ENCODE data around the gene TEAD1. TPM values are rescaled to one million over a fixed set of nuclear protein-coding genes. Genes with fewer than 3 reads are reported as not detected.

Gene TEAD1
- total and polyA plus RNA-seq, 9 of the 15 experiments (the other 6 are each of a cell fraction or from before 2014, with no cell fraction given) = 1.7 to 17.7 (median 10.8) TPM

DNA sequence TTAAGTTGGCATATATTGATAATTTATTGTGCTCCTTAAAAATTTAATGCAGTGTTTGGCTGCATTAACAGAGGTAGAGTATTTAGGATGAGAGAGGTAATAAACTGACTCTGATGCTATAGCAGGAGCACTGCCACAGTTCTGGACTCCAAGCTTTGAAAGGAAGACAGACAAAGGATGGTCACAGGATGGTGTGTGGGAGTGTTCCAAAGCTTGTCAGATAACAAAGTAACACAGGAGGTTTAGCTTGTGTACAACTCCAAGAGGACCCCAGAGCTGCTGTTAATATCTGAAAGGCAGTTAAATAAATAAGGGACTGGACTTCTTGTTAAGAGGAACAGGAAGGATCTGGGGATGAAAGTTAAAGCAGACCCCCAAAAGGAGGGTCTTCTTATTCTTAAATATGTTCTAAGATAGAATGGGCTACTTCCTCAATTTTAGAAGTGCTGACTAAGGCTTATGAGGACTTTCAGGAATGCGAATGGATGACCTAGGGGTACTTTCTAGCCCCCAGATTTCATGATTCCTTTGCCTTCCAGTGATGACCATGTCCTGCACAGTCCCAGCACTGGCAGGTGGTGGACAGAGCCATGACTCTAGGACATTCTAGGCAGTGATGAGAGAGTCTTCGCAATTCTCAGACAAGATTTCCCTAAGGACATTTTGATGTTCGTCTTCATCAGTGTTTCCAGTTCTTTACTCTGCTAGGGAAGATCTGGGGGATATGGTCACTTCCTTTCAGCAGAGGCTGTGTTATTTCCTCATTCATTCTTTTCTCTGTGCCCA is 185.8 kb downstream of the TEAD1 start (continued):
- TF ChIP-seq, protein P1, sequence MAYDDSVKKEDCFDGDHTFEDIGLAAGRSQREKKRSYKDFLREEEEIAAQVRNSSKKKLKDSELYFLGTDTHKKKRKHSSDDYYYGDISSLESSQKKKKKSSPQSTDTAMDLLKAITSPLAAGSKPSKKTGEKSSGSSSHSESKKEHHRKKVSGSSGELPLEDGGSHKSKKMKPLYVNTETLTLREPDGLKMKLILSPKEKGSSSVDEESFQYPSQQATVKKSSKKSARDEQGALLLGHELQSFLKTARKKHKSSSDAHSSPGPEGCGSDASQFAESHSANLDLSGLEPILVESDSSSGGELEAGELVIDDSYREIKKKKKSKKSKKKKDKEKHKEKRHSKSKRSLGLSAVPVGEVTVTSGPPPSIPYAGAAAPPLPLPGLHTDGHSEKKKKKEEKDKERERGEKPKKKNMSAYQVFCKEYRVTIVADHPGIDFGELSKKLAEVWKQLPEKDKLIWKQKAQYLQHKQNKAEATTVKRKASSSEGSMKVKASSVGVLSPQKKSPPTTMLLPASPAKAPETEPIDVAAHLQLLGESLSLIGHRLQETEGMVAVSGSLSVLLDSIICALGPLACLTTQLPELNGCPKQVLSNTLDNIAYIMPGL (CRISPR knock-in tag; IDR thresholded peaks at IDR 0.05) = no peak
- TF ChIP-seq MEF2A (IDR thresholded peaks at IDR 0.05; ENCODE audit: control insufficient read depth, low read depth, low read length) (no peak), TARDBP (IDR thresholded peaks at IDR 0.05) (no peak), PRPF4 (IDR thresholded peaks at IDR 0.05; ENCODE audit: insufficient read depth, low read depth, low read length, poor library complexity, severe bottlenecking) (no peak), MBD2 (IDR thresholded peaks at IDR 0.05; ENCODE audit: borderline replicate concordance, low read depth) (no peak), OTX1 (CRISPR knock-in tag; IDR thresholded peaks at IDR 0.05) (no peak), E2F3 (CRISPR knock-in tag; IDR thresholded peaks at IDR 0.05) (no peak), ERF (CRISPR knock-in tag; IDR thresholded peaks at IDR 0.05) (no peak), ZNF589 (CRISPR knock-in tag; IDR thresholded peaks at IDR 0.05; ENCODE audit: low read depth) (no peak; the same call in 1 of the 2 replicates), LEF1 (IDR thresholded peaks at IDR 0.05) (no peak), THRAP3 (IDR thresholded peaks at IDR 0.05; ENCODE audit: borderline replicate concordance) (no peak), HSF4 (CRISPR knock-in tag; IDR thresholded peaks at IDR 0.05; ENCODE audit: borderline replicate concordance) (no peak), PHB (CRISPR knock-in tag; IDR thresholded peaks at IDR 0.05) (no peak), GATAD2A (IDR thresholded peaks at IDR 0.05) (no peak), SETDB1 (IDR thresholded peaks at IDR 0.05; ENCODE audit: low read length) (no peak), SIN3A (IDR thresholded peaks at IDR 0.05; ENCODE audit: borderline replicate concordance in 2 of 2, control insufficient read depth in 1 of 2, low read depth in 2 of 2, low read length in 2 of 2) (no peak), KDM2B (CRISPR knock-in tag; IDR thresholded peaks at IDR 0.05) (no peak), PTTG1 (tag; IDR thresholded peaks at IDR 0.05; ENCODE audit: low read depth) (no peak), ZC3H11A (IDR thresholded peaks at IDR 0.05; ENCODE audit: low read depth, low read length) (no peak), KAT8 (IDR thresholded peaks at IDR 0.05; ENCODE audit: low read depth) (no peak), ZNF124 (CRISPR knock-in tag; IDR thresholded peaks at IDR 0.05) (no peak), JUNB (CRISPR knock-in tag; conservative IDR thresholded peaks at IDR 0.05) (no peak), CCNT2 (IDR thresholded peaks at IDR 0.05; ENCODE audit: borderline replicate concordance, extremely low read depth, insufficient read length, low read depth, low read length) (no peak), ATF3 (IDR thresholded peaks at IDR 0.05) (no peak), ATF3 (CRISPR knock-in tag; conservative IDR thresholded peaks at IDR 0.05) (0 out of 2 replicates have a peak, but pooled peaks have one; percentile 38)
- TF ChIP-seq, protein P2, sequence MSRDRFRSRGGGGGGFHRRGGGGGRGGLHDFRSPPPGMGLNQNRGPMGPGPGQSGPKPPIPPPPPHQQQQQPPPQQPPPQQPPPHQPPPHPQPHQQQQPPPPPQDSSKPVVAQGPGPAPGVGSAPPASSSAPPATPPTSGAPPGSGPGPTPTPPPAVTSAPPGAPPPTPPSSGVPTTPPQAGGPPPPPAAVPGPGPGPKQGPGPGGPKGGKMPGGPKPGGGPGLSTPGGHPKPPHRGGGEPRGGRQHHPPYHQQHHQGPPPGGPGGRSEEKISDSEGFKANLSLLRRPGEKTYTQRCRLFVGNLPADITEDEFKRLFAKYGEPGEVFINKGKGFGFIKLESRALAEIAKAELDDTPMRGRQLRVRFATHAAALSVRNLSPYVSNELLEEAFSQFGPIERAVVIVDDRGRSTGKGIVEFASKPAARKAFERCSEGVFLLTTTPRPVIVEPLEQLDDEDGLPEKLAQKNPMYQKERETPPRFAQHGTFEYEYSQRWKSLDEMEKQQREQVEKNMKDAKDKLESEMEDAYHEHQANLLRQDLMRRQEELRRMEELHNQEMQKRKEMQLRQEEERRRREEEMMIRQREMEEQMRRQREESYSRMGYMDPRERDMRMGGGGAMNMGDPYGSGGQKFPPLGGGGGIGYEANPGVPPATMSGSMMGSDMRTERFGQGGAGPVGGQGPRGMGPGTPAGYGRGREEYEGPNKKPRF (IDR thresholded peaks at IDR 0.05; ENCODE audit: low read depth, low read length) = no peak
